ENCODE measurements around the gene TSSC4.
A peak's percentile ranks its signal among the peaks of the same experiment; 100 is the strongest.

TSSC4 gene

GRCh38 chr11:2369896-2370295 lies 30.7 kb upstream of the TSSC4 start:
- no peak for DNase-seq

GRCh38 chr11:2374456-2375201 lies 25.9 kb upstream of the TSSC4 start:
- DNase-seq: no peak

- no peak for DNase-seq
Observed at GRCh38 chr11:2375341-2375853, 25.2 kb upstream of the TSSC4 start.

- no peak for DNase-seq
Observed at GRCh38 chr11:2375964-2376551, 24.5 kb upstream of the TSSC4 start.

- peak; percentile 63 for DNase-seq
Observed at GRCh38 chr11:2376751-2377451, 23.6 kb upstream of the TSSC4 start, which contains the start of gene CD81. TSS of gene CD81 (plus strand) at chr11:2377310. CDS start at chr11:2377550, 240 bp downstream.

- DNase-seq: peak; percentile 42
Observed at GRCh38 chr11:2377511-2378443, 22.8 kb upstream of the TSSC4 start.

GRCh38 chr11:2378527-2379210 lies 21.9 kb upstream of the TSSC4 start:
- DNase-seq: no peak

GRCh38 chr11:2379466-2380174 lies 20.9 kb upstream of the TSSC4 start:
- DNase-seq: no peak

GRCh38 chr11:2380396-2380795 lies 20.2 kb upstream of the TSSC4 start:
- DNase-seq: no peak

- no peak for DNase-seq
Observed at GRCh38 chr11:2380807-2381350, 19.7 kb upstream of the TSSC4 start.

- no peak for DNase-seq
Observed at GRCh38 chr11:2381494-2382128, 18.9 kb upstream of the TSSC4 start.

GRCh38 chr11:2382129-2382517 lies 18.4 kb upstream of the TSSC4 start:
- DNase-seq: no peak

- DNase-seq: no peak
Observed at GRCh38 chr11:2382936-2383851, 17.4 kb upstream of the TSSC4 start.

GRCh38 chr11:2383852-2384804 lies 16.4 kb upstream of the TSSC4 start:
- no peak for DNase-seq

GRCh38 chr11:2385156-2386151 lies 15.1 kb upstream of the TSSC4 start:
- no peak for DNase-seq

GRCh38 chr11:2386591-2386990 lies 14.0 kb upstream of the TSSC4 start:
- no peak for DNase-seq
